Measurements from ENCODE around the gene ENTPD3.
"Not testable (repeated sequence)": the region's sequence is repeated elsewhere in the genome, so short reads cannot be mapped to it uniquely, and the experiment has no call there.

Gene ENTPD3

GRCh38 chr3:40462838-40463237 is 75.9 kb downstream of the ENTPD3 start:
- not testable (repeated sequence) for DNase-seq

GRCh38 chr3:40463579-40463978 is 76.6 kb downstream of the ENTPD3 start:
- no peak for DNase-seq

- no peak for DNase-seq
Measured at GRCh38 chr3:40464339-40465110, 77.5 kb downstream of the ENTPD3 start.

GRCh38 chr3:40465111-40465407 is 78.1 kb downstream of the ENTPD3 start:
- no peak for DNase-seq

GRCh38 chr3:40465456-40465855 is 78.5 kb downstream of the ENTPD3 start:
- no peak for DNase-seq

- no peak for DNase-seq
Measured at GRCh38 chr3:40468018-40468417, 81.0 kb downstream of the ENTPD3 start.

GRCh38 chr3:40470701-40471100 is 83.7 kb downstream of the ENTPD3 start:
- DNase-seq: no peak

GRCh38 chr3:40476478-40477470 is 89.8 kb downstream of the ENTPD3 start, which contains the start of gene ZNF619:
TSS of gene ZNF619 (plus strand) at chr3:40477122. CDS start at chr3:40477980, 858 bp downstream.
- DNase-seq: no peak

- DNase-seq: no peak
Measured at GRCh38 chr3:40477666-40478065, 90.7 kb downstream of the ENTPD3 start.
